Measurements from ENCODE around the gene RAB3D. TPM values are rescaled to one million over a fixed set of nuclear protein-coding genes. Genes with fewer than 3 reads are reported as not detected.
"Not testable (repeated sequence)": the region's sequence is repeated elsewhere in the genome, so short reads cannot be mapped to it uniquely, and the experiment has no call there.

Gene RAB3D
- total RNA-seq, 1 experiment from 2014 or later, result 7.1 TPM

- H3K4me3 Mint-ChIP-seq (ENCODE audit: low read depth, unreplicated experiment), result no peak overlapping the region
- no peak for DNase-seq
Measured at GRCh38 chr19:11323601-11324078, 15.8 kb downstream of the RAB3D start.

DNA sequence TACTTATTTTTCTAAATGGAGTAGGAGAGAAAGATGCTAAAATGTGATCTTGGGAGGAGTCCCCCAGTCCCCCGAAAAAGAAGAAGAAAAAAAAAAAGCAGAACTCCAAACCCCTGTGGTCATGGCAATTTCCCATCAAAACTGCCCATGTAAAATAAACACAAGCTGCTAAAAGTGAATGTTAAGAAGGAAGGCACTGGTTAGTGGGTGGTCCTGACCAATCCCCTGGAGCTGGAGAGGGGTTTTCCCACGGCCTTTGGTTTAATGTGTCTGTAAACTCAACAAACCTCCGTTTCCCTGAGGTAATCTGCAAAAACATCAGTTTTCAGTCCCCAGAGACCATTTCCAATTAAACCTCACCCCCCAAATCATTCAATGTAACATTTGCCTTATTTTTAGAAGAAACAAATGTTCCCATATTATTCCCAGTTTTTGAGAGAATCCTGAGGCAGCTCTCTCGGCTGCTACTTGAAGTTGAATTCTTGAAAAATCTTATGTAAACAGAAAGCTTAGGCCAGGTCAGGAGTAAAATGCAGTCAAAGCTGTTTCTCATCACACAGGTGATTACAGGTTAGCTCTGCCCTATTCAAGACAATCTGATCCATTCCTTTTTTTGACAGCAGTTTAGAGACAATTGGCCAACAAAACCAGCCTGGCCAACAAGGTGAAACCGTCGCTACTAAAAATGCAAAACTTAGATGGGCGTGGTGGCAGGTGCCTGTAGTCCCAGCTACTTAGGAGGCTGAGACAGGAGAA, 17.0 kb downstream of the RAB3D start:
- CTCF ChIA-PET, result interaction anchor here (0.5 kb wide), 1 partner anchor 68 kb away, joined by 3 read pairs; no protein-coding TSS in a partner anchor
- DNase-seq, result no peak
- Mint-ChIP-seq H3K27ac (ENCODE audit: unreplicated experiment) (peak overlapping the region; percentile 23), H3K9me3 (ENCODE audit: low read depth, unreplicated experiment) (no peaks in the 10 kb centered on the region), H3K4me3 (ENCODE audit: low read depth, unreplicated experiment) (no peak overlapping the region), H3K4me1 (ENCODE audit: low read depth, unreplicated experiment) (peaks cover 26% of the 10 kb centered on the region), H3K27me3 (ENCODE audit: unreplicated experiment) (no peaks in the 10 kb centered on the region), H3K36me3 (ENCODE audit: insufficient read depth, unreplicated experiment) (no peaks in the 10 kb centered on the region)
- no peak for TF ChIP-seq CTCF (IDR thresholded peaks at IDR 0.05; ENCODE audit: unreplicated experiment)
- BruUV-seq (replicated peaks), result TSS peak; percentile 42
- intact Hi-C loops (cut with micrococcal nuclease; ENCODE audit: unreplicated experiment), result loop anchor here (10.0 kb wide), 1 partner anchor 52 kb away; the partner anchor contains the start of gene SWSAP1

More at GRCh38 chr19:11323601-11324078, 15.8 kb downstream of the RAB3D start:
- Mint-ChIP-seq H3K36me3 (ENCODE audit: insufficient read depth, unreplicated experiment) (no peaks in the 10 kb centered on the region), H3K27me3 (ENCODE audit: unreplicated experiment) (no peaks in the 10 kb centered on the region), H3K4me1 (ENCODE audit: low read depth, unreplicated experiment) (peaks cover 26% of the 10 kb centered on the region), H3K27ac (ENCODE audit: unreplicated experiment) (peak overlapping the region; percentile 23), H3K9me3 (ENCODE audit: low read depth, unreplicated experiment) (no peaks in the 10 kb centered on the region)
- no TSS peak for BruUV-seq (replicated peaks)
- TF ChIP-seq CTCF (IDR thresholded peaks at IDR 0.05; ENCODE audit: unreplicated experiment), result no peak
- CTCF ChIA-PET, result interaction anchor here (0.6 to 1.4 kb wide), 6 partner anchors 23 to 628 kb away, joined by 3 to 8 read pairs (median 3); partner anchors contain the start of genes CCDC159 and SWSAP1
- intact Hi-C loops (cut with micrococcal nuclease; ENCODE audit: unreplicated experiment), result loop anchor here (10.0 kb wide), 1 partner anchor 51 kb away; the partner anchor contains the start of gene SWSAP1

DNA sequence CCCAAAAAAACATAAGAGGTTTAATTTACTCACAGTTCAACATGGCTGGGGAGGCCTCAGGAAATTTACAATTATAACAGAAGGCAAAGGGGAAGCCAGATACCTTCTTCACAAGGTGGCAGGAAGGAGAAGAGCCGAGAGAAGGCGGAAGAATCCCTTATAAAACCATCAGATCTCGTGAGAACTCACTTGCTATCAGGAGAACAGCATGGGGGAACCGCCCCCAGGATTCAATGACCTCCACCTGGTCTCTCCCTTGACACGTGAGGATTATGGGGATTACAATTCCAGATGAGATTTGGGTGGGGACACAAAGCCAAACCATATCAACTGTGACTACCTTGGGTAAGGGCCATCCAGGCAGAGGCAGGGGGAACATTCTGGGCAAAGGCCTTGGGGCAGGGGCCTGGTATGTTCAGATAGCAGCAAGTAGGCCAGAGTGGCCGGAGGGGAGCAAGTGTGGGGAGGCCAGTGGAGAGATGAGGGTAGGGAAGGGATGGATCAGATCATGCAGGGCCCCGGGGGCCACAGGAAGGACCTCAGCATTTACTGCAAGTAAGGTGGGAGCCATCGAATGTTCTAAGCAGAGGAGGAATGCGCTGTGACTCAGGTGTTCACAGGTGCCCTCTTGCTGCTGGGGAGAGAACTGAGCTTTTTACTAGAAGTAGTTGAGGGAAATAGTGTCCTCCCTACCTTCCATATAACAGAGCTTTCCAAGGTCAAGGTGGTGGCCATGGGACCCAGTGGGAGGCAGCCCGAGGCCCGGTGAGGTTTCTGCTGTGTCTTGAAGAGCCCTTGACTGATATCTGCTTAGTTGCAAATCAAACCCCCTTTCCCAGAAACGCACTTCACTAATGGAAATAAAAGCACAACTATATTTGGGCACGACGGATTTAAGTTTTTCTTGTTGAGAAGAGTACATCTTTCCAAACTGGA, 18.0 kb downstream of the RAB3D start:
- DNase-seq, result no peak
- intact Hi-C loops (cut with micrococcal nuclease; ENCODE audit: unreplicated experiment), result loop anchor here (10.0 kb wide), 1 partner anchor 53 kb away; the partner anchor contains the start of gene SWSAP1
- H3K9me3 Mint-ChIP-seq (ENCODE audit: low read depth, unreplicated experiment), result no peaks in the 10 kb centered on the region
- no peak overlapping the region for H3K4me3 Mint-ChIP-seq (ENCODE audit: low read depth, unreplicated experiment)
- H3K27me3 Mint-ChIP-seq (ENCODE audit: unreplicated experiment), result no peaks in the 10 kb centered on the region
- H3K27ac Mint-ChIP-seq (ENCODE audit: unreplicated experiment), result peak overlapping the region; percentile 23
- no peaks in the 10 kb centered on the region for H3K36me3 Mint-ChIP-seq (ENCODE audit: insufficient read depth, unreplicated experiment)
- H3K4me1 Mint-ChIP-seq (ENCODE audit: low read depth, unreplicated experiment), result peaks cover 26% of the 10 kb centered on the region
- CTCF ChIA-PET, result interaction anchor here (0.7 to 0.9 kb wide), 2 partner anchors 12 to 23 kb away, joined by 3 read pairs; no protein-coding TSS in a partner anchor
- TF ChIP-seq CTCF (IDR thresholded peaks at IDR 0.05; ENCODE audit: unreplicated experiment), result no peak
- no TSS peak for BruUV-seq (replicated peaks)

GRCh38 chr19:11320278-11320995, 19.0 kb downstream of the RAB3D start:
- peaks cover 26% of the 10 kb centered on the region for H3K4me1 Mint-ChIP-seq (ENCODE audit: low read depth, unreplicated experiment)
- CTCF ChIA-PET, result interaction anchor here (0.5 to 0.7 kb wide), 3 partner anchors 11 to 27 kb away, joined by 3 to 6 read pairs (median 3); no protein-coding TSS in a partner anchor
- DNase-seq; H3K27ac Mint-ChIP-seq (ENCODE audit: unreplicated experiment); H3K9me3 Mint-ChIP-seq (ENCODE audit: low read depth, unreplicated experiment); H3K36me3 Mint-ChIP-seq (ENCODE audit: insufficient read depth, unreplicated experiment); BruUV-seq (replicated peaks); H3K4me3 Mint-ChIP-seq (ENCODE audit: low read depth, unreplicated experiment); H3K27me3 Mint-ChIP-seq (ENCODE audit: unreplicated experiment): not testable (repeated sequence)
- intact Hi-C loops (cut with micrococcal nuclease; ENCODE audit: unreplicated experiment), result loop anchor here (10.0 kb wide), 1 partner anchor 54 kb away; the partner anchor contains the start of gene SWSAP1

All from Calu3 (cell line).